Heart left ventricle (tissue), 16 donors: ENCODE measurements around the gene WDR74. TPM values are rescaled to one million over a fixed set of nuclear protein-coding genes. Genes with fewer than 3 reads are reported as not detected.
A peak's percentile ranks its signal among the peaks of the same experiment; 100 is the strongest.

ENCODE experiments used
- ATAC-seq, 4 donors: fragments of 200-7000 bp; cut with Tn5 transposase; one replicate each; pipeline ENCODE4 v1.9.1; 2020 to 2022; ENCODE audit warnings: moderate library complexity in 4 of 4, mild to moderate bottlenecking in 3 of 4, moderate number of reproducible peaks in 1 of 4
- DNase-seq, 5 donors: peaks; one replicate each; pipeline ENCODE4 v3.0.0-alpha.2; 2020
- H3K27ac ChIP-seq, 12 donors: fragments of 200-600 bp; sonication (generic) in 4 of 12; one replicate each; pipeline versions ENCODE4 v1.5.0 to v1.8.0; 2016 to 2022; ENCODE audit warnings: mild to moderate bottlenecking in 2 of 12
- H3K27me3 ChIP-seq, 9 donors: fragments of 200-600 bp; sonication (generic) in 2 of 9; one replicate each; pipeline versions ENCODE4 v1.5.1 to v1.8.0; 2016 to 2022; ENCODE audit warnings: mild to moderate bottlenecking in 3 of 9
- H3K36me3 ChIP-seq, 9 donors: fragments of 200-600 bp; sonication (generic) in 2 of 9; one replicate each; pipeline versions ENCODE4 v1.5.0 to v1.8.0; 2018 to 2022; ENCODE audit warnings: mild to moderate bottlenecking in 2 of 9
- H3K4me1 ChIP-seq, 12 donors: fragments of 200-600 bp; sonication (generic) in 4 of 12; one replicate each; pipeline versions ENCODE4 v1.5.0 to v1.8.0; 2016 to 2022; ENCODE audit warnings: mild to moderate bottlenecking in 3 of 12
- H3K4me3 ChIP-seq, 12 donors: fragments of 200-600 bp; sonication (generic) in 4 of 12; one replicate each; pipeline versions ENCODE4 v1.5.0 to v1.8.0; 2017 to 2022; ENCODE audit warnings: mild to moderate bottlenecking in 9 of 12, moderate library complexity in 4 of 12
- H3K9me3 ChIP-seq, 12 donors: fragments of 200-600 bp; sonication (generic) in 4 of 12; one replicate each; pipeline versions ENCODE4 v1.5.0 to v1.8.0; 2016 to 2022; ENCODE audit warnings: mild to moderate bottlenecking in 1 of 12
- CTCF ChIP-seq, 12 donors: fragments of 200-600 bp; sonication (generic) in 4 of 12; IDR thresholded peaks; one replicate each; pipeline versions ENCODE4 v1.5.0 to v1.8.0; 2018 to 2022; ENCODE audit warnings: antibody characterized with exemption in 12 of 12, mild to moderate bottlenecking in 5 of 12
- POLR2A ChIP-seq, 2 donors: fragments of 450-650 bp; IDR thresholded peaks; one replicate each; pipeline ENCODE4 v1.6.1; 2017; ENCODE audit warnings: antibody characterized with exemption in 2 of 2, mild to moderate bottlenecking in 2 of 2, moderate library complexity in 2 of 2
- WGBS, 4 donors: extraction: QIAGEN DNeasy Blood & Tissue Kit in 2 of 4; methylation state at CpG; one replicate each; pipeline versions ENCODE4 v1.1.5 to v1.1.7; 2013 to 2018; 5-methylcytosine and 5-hydroxymethylcytosine counted together
- intact Hi-C, 10 donors: fragments of 100-400 bp; cut with DNase I; formaldehyde crosslinking; loops; one replicate each; pipeline versions ENCODE4 v1.11.1 to v1.14.2; 2022
- polyA plus RNA-seq, 2 donors: library from polyadenylated mRNA; stranded (reverse); fragments of 200-250 nt; gene quantifications; one replicate each; pipeline ENCODE4 v1.2.3, GENCODE V29; 2013
- total RNA-seq, 9 donors: library from RNA; depleted of rRNA in 2 of 9; stranded (reverse); fragments of >200 nt in 2 of 9; fragmentation: NEBNext Ultra II Directional in 3 of 9; extraction: Animal tissue kit (Norgen Biotek cat#: 25700) in 3 of 9; gene quantifications; one replicate each; pipeline versions ENCODE4 v1.1.0 to v1.2.4, GENCODE V29; 2016 to 2023
- donor health status: ischemic (EF 13 %, LVEDD 7.1; RV severe dilation, severe dysfunction).
- donor health status: healthy with polysubstance abuse.
- donor health status: DM: no; HTN: yes; CAD: no.
- donor health status: DM: no; HTN: no; CAD: no.
- donor health status: ischemic (EF 25% LVEDD 6.9; RV normal size, moderate dysfunction).
- donor health status: ischemic (EF 25% LVEDD 5.7; RV mildly dilated, moderate dysfunction).
- donor health status: healthy.
- donor health status: DM: yes; HTN: yes; CAD: no.
- donor health status: ischemic (EF 35%, LVEDD 5.7; RV mildly dilated, moderate dysfunction).
- donor health status: nonischemic (EF 11% LVEDD 7.7; RV severe dilation, severe dysfunction).
- donor health status: DM: yes; HTN: yes; CAD: no.
- donor health status: PGD.
- donor health status: ischemic (EF 29% LVEDD 5.4; RV normal size, mild dysfunction).
- donor health status: nonischemic (EF 23%, LVEDD 6.1; RV moderate dilation, normal function).

The WDR74 gene
- total and polyA plus RNA-seq, 11 donors: 19.2 to 70.6 (median 28.1) TPM

GRCh38 chr11:62835336-62835735 lies 4.1 kb downstream of the WDR74 start:
- no peak for DNase-seq
- peaks cover 6 to 40% (median 24%) of the 10 kb centered on the region in 12 donors for H3K4me1 ChIP-seq
- TF ChIP-seq POLR2A (IDR thresholded peaks at IDR 0.05) (no peak), CTCF (IDR thresholded peaks at IDR 0.05) (no peak)

GRCh38 chr11:62832336-62833234 lies 6.8 kb downstream of the WDR74 start, which contains the start of gene TEX54:
TEX54 (minus strand) TSS chr11:62832841.
- Histone ChIP-seq H3K27me3 (no peaks in the 10 kb centered on the region), H3K27ac (peak within 1 kb of the TSS; percentile 87 to 98 (median 95)), H3K36me3 (peaks cover 0 to 66% (median 53%) of the 10 kb centered on the region in 9 donors), H3K4me3 (peak within 1 kb of the TSS; percentile 53 to 99 (median 93)), H3K9me3 (no peaks in the 10 kb centered on the region), H3K4me1 (peaks cover 10 to 42% (median 29%) of the 10 kb centered on the region in 12 donors)
- ATAC-seq (peak in 3 of 4 donors; percentile 1 to 5 (median 1)), DNase-seq (peak in 4 of 5 donors; percentile 22 to 46 (median 36))
- 6 to 16% (median 12%) methylated on average over 28 to 40 of the region's 40 CpGs for WGBS, 4 donors
- intact Hi-C loops: loop anchor here in 6 of 10 donors (2.0 to 5.0 kb wide), 3 partner anchors 40 to 46 kb away; partner anchors contain the start of genes TMEM223 (in 5 of the 6) and TMEM179B (in 1 of the 6)
- no peak for TF ChIP-seq POLR2A (IDR thresholded peaks at IDR 0.05)
- TF ChIP-seq CTCF (IDR thresholded peaks at IDR 0.05): no peak

More at GRCh38 chr11:62835336-62835735, 4.1 kb downstream of the WDR74 start:
- Histone ChIP-seq H3K27me3 (no peaks in the 10 kb centered on the region), H3K36me3 (peaks cover 0 to 46% (median 34%) of the 10 kb centered on the region in 9 donors), H3K4me3 (no peak overlapping the region), H3K27ac (no peak overlapping the region), H3K9me3 (no peaks in the 10 kb centered on the region)
- WGBS, 4 donors: 82 to 87% (median 85%) methylated on average over 8 of the region's 8 CpGs
- intact Hi-C loops: loop anchor here in 1 of 10 donors (5.0 kb wide), 1 partner anchor 43 kb away; the partner anchor contains the start of gene TMEM223
- no peak for ATAC-seq

GRCh38 chr11:62831520-62832335 lies 7.7 kb downstream of the WDR74 start, which contains the start of gene STX5:
STX5 (minus strand) TSS chr11:62832051; CDS start chr11:62831243, 808 bp downstream.
- Histone ChIP-seq H3K27ac (peak within 1 kb of the TSS; percentile 87 to 98 (median 95)), H3K36me3 (peaks cover 0 to 66% (median 56%) of the 10 kb centered on the region in 9 donors), H3K4me3 (peak within 1 kb of the TSS; percentile 53 to 99 (median 93)), H3K27me3 (no peaks in the 10 kb centered on the region), H3K9me3 (no peaks in the 10 kb centered on the region), H3K4me1 (peaks cover 10 to 42% (median 29%) of the 10 kb centered on the region in 12 donors)
- ATAC-seq (peak; percentile 97 to 99 (median 98)), DNase-seq (peak; percentile 99 to 100 (median 100))
- 0 to 1% (median 0%) methylated on average over 29 to 65 of the region's 65 CpGs for WGBS, 4 donors
- peak; percentile 12 to 87 for TF ChIP-seq POLR2A (IDR thresholded peaks at IDR 0.05)
- no peak for TF ChIP-seq CTCF (IDR thresholded peaks at IDR 0.05)
- intact Hi-C loops: loop anchor here in 7 of 10 donors (1.0 to 5.0 kb wide), 4 partner anchors 26 to 45 kb away; partner anchors contain the start of genes TMEM223 (in 5 of the 7), NXF1 (in 1 of the 7) and TMEM179B (in 1 of the 7)
